HG02678 (cell line): ENCODE data around the gene NEUROD2.

Source experiments
- ATAC-seq: cut with Tn5 transposase; IDR thresholded peaks from one replicate; pipeline ENCODE4 v1.9.1; 2021; ENCODE audit warnings: mild to moderate bottlenecking, moderate library complexity; ENCODE audit not compliant: unreplicated experiment

NEUROD2 gene

GRCh38 chr17:39607851-39608130, at the start of gene NEUROD2:
Gene NEUROD2 (minus strand): TSS chr17:39607920. CDS start chr17:39606599, 1,321 bp downstream.
- ATAC-seq: no peak

DNA sequence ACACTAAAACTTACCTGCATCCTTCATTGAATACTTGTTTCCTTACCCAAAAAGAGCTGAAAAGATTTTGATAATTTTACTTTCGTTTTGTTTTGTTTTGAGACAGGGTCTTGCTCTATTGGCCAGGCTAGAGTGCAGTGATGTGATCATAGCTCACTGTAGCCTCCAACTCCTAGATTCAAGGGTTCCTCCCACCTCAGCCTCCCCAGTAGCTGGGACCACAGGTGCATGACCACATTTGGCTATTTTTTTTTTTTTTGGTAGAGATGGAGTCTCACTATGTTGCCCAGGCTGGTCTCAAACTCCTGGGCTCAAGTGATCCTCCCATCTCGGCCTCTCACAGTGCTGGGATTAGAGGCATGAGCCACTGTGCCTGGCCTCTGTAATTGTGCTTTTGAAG, 47.4 kb upstream of the NEUROD2 start:
- ATAC-seq: no peak

DNA sequence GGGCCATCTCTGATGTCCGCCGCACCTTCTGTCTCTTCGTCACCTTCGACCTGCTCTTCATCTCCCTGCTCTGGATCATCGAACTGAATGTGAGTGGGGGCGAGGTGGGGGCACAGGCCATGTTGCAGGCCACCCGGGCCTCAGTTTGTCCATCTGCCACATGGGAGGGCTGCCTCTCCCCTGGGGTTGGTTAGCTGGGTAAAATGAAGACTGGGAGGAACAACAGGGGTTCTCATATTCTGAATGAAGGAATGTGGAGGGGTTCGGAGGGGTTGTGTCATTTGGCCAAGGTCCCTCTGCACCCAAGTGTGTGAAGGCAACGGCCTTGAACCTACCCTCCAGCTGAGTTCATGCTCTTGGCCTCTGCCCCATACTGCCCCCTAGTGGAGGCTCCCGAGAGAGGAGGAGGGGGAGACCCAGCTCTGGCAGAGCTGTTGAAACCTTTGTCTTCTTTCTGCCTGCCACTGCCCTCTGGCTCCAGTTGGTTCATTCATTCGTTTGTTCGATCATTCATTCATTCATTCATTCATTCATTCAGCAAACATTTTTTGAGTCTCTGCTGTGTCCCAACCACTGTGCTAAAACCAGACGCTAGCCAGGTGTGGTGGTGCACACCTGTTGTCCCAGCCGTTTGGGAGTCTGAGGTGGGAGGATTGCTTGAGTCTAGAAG, 46.1 kb upstream of the NEUROD2 start:
- ATAC-seq: no peak

DNA sequence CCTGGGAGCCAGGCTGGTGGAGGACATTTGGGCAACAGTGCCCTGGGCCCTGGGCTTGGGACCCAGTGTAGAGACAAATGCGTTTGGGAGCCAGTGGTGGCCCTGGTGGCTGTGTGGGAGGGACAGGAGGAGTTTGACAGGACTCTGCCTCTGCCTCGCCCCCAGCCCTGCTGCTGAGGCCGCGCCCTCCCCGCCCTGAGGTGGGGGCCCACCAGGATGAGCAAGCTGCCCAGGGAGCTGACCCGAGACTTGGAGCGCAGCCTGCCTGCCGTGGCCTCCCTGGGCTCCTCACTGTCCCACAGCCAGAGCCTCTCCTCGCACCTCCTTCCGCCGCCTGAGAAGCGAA, 45.6 kb upstream of the NEUROD2 start:
- ATAC-seq: no peak

- no peak for ATAC-seq
Observed at GRCh38 chr17:39652587-39653315, 45.0 kb upstream of the NEUROD2 start.

DNA sequence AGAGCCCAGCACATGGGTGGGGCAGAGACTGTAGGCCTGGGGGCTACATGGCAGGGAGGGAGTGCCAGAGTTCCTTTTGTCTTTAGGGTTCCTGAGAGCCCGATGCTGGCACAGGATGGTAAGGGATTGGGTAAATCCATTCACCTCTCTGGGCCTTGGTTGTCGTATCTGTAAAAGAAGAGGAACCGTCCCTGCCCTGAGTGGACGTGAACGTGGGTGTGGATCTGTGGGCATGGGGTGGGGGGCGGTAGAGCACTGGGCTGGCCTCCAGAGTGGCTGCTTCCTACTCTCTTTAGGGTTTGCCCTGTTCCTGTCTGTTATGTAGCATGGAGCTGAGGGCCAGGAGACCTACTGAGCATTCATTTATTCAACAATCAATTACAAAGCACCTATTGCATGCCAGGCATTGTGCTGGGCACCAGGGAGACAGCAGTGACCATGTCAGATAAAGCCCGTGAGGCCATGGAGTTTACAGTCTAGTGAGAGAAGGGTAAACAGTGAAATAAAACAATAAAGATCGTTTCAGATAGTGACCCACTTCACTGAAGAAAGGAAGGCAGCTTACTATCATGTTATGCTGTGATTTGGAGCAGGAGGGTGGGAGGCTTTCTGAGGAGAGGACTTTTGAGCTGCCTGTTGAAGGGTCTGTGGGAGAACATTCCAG, 44.3 kb upstream of the NEUROD2 start:
- no peak for ATAC-seq

- no peak for ATAC-seq
Observed at GRCh38 chr17:39650121-39650579, 42.4 kb upstream of the NEUROD2 start.

DNA sequence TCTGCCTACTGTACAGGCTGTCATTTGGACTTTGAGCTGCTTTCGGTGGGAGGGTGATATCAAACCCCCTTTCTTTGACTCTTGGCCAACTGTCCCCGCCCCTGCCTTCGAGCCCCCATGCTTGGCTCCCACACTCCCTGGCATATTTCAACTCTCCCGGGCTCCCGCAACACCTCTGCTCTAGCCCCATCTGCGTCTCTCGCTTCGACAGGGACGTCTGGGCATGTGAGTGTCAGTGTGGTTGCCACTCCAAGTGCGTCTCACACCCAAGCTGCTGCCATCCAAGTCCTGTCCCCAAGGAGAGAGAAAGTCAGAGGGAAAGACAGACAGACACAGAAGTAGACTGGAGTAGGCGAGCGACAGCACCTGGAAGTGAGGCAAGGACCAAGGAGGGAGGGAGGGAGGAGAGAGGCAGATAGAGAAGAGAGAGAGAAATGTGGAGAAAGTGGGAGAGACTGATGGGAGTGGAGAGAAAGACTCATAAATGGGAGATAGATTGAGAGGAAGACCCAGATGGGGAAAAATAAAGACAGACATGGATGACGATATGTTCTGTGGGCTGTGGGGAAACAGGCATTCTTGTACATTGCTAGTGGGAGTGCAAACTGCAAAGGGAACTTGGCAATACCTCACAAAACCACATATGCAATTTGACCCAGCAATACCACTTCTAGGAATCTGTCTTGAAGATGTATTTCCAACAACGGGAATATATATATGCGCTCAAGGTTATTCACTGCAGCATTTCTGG, 41.1 kb upstream of the NEUROD2 start:
- no peak for ATAC-seq

DNA sequence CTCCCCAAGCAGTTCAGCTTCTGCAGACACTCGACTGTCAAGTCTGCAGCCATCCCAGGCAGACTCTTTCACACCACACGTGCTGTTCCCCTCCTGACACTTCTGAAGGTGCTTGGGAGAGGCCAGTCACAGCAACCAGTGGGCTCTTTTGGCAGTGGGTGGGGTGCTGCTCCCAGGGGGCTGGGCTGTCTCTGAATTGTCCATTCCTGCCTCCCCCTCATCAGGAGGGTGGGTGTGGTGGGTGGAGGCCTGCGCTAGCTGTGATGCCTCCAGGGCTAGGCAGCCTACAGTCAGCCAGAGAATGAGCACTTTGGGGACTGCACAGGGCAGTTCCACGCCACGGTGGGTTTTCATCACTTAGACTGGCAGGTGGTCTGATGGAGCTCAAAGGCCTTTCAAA, 39.5 kb upstream of the NEUROD2 start:
- ATAC-seq: no peak

- ATAC-seq: no peak
Observed at GRCh38 chr17:39643271-39643670, 35.6 kb upstream of the NEUROD2 start.

GRCh38 chr17:39642291-39643074, 34.8 kb upstream of the NEUROD2 start:
- no peak for ATAC-seq

- no peak for ATAC-seq
Observed at GRCh38 chr17:39641883-39642282, 34.2 kb upstream of the NEUROD2 start.

- ATAC-seq: no peak
Observed at GRCh38 chr17:39641097-39641496, 33.4 kb upstream of the NEUROD2 start.

- no peak for ATAC-seq
Observed at GRCh38 chr17:39640591-39641031, 32.9 kb upstream of the NEUROD2 start.

GRCh38 chr17:39639566-39640458, 32.1 kb upstream of the NEUROD2 start:
- no peak for ATAC-seq

- ATAC-seq: no peak
Observed at GRCh38 chr17:39639043-39639442, 31.3 kb upstream of the NEUROD2 start.

- ATAC-seq: no peak
Observed at GRCh38 chr17:39638317-39638716, 30.6 kb upstream of the NEUROD2 start.

GRCh38 chr17:39636927-39637736, 29.4 kb upstream of the NEUROD2 start, which contains the start of gene STARD3:
Gene STARD3 (plus strand): TSS chr17:39637144. CDS start chr17:39653532, 16,388 bp downstream.
- ATAC-seq: peak; percentile 80

GRCh38 chr17:39636587-39636926, 28.8 kb upstream of the NEUROD2 start:
- peak; percentile 16 for ATAC-seq
